HG02610 (cell line): ENCODE measurements around the gene PXMP4.
A peak's percentile ranks its signal among the peaks of the same experiment; 100 is the strongest.
"Not testable (repeated sequence)": the region's sequence is repeated elsewhere in the genome, so short reads cannot be mapped to it uniquely, and the experiment has no call there.

ENCODE experiments used
- ATAC-seq: cut with Tn5 transposase; IDR thresholded peaks from one replicate; pipeline ENCODE4 v1.9.1; 2021; ENCODE audit warnings: mild to moderate bottlenecking, moderate library complexity; ENCODE audit not compliant: unreplicated experiment

Gene PXMP4

GRCh38 chr20:33719989-33720709 is at the start of gene PXMP4:
Gene PXMP4 (minus strand): TSS chr20:33720310. CDS start chr20:33720207, 103 bp downstream.
- peak; percentile 97 for ATAC-seq

- ATAC-seq = no peak
These were observed 48.9 kb upstream of the PXMP4 start for GRCh38 chr20:33769043-33769442.

DNA sequence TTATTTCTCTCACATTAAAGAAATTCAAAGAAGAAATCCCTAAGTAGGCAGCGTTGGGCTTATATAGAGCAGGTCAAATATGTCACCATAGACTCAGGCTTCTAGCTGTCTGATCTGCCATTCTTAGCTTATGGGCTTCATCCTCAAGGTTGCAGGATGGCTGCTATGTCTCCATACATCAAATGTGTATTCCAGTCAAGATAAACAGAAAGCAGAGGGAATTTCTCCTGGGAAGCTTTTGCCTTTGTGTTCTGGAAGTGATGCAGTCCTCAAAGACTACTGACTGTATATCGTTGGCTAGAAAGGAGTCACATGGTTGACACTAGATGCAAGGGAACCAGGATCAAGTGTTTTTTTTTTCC is 47.6 kb upstream of the PXMP4 start:
- ATAC-seq = no peak

GRCh38 chr20:33766686-33767085 is 46.6 kb upstream of the PXMP4 start:
- no peak for ATAC-seq

GRCh38 chr20:33765592-33765991 is 45.5 kb upstream of the PXMP4 start:
- no peak for ATAC-seq

DNA sequence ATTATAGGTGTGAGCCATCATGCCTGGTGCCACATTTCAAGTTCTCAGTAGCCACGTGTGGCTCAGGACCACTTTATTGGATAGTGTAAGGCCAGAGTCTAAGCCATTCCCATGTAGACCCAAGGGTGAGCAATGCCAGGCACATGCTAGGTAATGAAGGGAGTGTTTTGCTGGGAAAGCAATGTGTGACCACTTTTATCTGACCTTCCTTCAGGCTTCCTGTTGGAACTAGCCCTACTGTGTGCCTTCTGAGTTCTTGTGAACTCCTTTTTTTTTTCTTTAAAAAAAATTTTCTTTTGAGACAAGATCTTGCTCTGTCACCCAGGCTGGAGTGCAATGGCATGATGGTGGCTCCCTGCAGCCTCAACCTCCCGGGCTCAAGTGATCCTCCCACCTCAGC is 45.0 kb upstream of the PXMP4 start:
- ATAC-seq = no peak

- no peak for ATAC-seq
These were observed 41.7 kb upstream of the PXMP4 start for GRCh38 chr20:33761698-33762250.

DNA sequence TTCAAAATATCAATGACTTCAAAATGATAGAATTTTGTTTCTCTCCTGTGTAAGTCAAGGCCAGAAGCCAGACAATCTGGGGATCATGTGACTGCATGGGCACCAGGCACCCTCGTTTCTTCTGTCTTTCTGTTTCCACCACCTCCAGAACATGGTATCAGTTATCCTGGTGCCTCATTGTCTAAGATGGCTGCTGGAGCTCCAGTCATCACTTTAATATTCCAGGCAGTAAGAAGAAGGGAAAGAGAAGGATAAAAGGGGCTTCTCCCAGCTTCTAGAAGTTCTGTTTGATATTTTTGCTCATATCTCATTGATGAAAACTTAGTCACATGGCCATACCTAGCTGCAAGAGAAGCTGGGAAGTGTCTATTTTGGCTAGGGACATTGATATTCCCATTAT is 37.3 kb upstream of the PXMP4 start:
- no peak for ATAC-seq

GRCh38 chr20:33757046-33757445 is 36.9 kb upstream of the PXMP4 start:
- ATAC-seq = no peak

- ATAC-seq = not testable (repeated sequence)
These were observed 35.9 kb upstream of the PXMP4 start for GRCh38 chr20:33755936-33756490.

GRCh38 chr20:33753763-33754162 is 33.7 kb upstream of the PXMP4 start:
- ATAC-seq = no peak

DNA sequence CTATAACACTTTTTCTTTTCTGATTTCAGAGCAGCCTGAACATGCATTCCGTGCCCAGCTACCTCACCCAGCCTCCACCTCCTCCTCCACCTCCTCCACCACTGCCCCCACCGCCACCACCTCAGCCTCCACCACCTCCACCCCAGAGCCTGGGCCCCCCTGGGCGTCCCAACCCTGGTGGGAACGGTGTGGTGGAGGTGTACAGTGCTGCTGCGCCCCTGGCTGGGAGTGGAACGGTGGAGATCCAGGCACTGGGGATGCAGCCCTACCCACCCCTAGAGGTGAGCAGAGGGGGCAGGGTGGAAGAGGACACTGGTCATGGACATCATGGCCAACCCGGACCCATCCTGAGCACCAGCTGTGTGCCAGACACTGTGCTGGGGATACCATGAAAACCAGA is 33.0 kb upstream of the PXMP4 start:
- no peak for ATAC-seq

- ATAC-seq = no peak
These were observed 31.7 kb upstream of the PXMP4 start for GRCh38 chr20:33751775-33752174.

DNA sequence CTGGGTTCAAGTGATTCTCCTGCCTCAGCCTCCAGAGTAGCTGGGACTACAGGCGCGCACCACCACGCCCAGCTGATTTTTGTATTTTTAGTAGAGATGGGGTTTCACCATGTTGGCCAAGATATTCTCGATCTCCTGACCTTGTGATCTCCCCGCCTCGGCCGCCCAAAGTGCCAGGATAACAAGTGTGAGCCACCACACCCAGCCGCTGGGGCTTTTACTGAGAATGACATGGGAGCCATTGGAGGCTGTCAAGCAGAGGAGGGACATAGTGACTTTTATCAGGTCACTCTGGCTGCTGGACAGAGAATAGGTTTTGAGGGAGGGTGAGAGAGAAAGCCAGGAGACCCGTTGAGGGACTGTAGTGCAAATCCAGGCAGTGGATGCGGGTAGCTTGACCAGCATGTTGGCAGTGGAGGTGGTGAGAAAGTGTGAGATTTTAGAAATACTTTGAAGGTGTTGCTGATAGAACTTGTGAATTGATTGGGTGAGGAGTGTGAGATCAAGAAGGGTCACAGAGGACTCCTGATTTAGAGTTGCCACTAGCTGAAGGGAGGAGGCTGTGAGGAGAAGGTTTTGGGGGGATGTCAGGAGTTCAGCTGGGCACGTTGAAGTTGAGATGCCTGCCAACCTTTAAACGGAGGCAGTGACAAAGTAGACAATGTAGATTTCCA is 26.4 kb upstream of the PXMP4 start:
- no peak for ATAC-seq

DNA sequence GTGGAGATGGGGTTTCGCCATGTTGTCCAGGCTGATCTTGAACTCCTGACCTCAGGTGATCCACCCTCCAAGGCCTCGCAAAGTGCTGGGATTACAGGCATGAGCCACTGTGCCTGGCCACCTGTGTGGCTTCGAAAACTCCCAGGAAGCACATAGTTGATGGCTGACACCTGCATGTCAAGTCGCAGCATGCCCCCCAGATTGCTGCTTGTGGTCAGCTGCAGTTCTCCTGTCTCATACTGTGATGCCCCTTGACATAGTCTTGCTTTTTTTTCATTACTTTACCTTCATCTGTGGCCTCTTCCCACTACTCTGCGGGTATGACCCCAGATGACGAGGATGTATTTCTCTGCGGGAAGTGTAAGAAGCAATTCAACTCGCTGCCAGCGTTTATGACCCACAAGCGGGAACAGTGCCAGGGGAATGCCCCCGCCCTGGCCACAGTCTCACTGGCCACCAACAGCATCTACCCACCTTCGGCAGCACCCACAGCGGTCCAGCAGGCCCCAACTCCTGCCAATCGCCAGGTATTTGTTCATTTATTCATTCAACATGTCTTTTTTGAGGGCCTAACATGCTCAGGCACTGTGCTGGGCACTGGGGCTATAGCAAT is 24.8 kb upstream of the PXMP4 start:
- ATAC-seq = no peak

GRCh38 chr20:33744181-33744580 is 24.1 kb upstream of the PXMP4 start:
- ATAC-seq = no peak

GRCh38 chr20:33740189-33740588 is 20.1 kb upstream of the PXMP4 start:
- no peak for ATAC-seq

GRCh38 chr20:33739493-33739892 is 19.4 kb upstream of the PXMP4 start:
- no peak for ATAC-seq

DNA sequence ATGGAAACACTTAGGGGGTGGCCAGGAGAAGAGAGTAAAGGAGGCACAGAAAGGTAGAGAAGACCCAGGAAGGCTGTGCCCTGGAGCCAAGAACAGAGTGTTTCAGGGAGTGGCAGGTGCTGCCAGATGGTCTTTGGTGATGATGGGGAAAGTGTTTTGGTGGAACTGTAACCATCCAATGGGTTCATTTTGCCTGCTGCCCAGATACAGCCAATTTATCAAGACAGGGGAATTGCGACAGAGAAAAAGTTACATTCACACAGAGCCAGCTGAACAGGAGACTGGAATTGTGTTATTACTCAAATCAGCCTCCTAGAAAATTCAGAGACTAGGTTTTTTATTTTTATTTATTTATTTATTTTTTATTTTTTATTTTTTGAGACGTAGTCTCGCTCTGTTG is 16.9 kb upstream of the PXMP4 start:
- no peak for ATAC-seq

- ATAC-seq = no peak
These were observed 13.8 kb upstream of the PXMP4 start for GRCh38 chr20:33733654-33734576.
